Thyroid gland (tissue), 4 donors: ENCODE results near the gene L3MBTL4.

Source experiments
- POLR2A ChIP-seq, 2 donors: fragments of 450-650 bp; IDR thresholded peaks; one replicate each; pipeline ENCODE4 v1.6.1; 2017; ENCODE audit warnings: antibody characterized with exemption in 2 of 2, mild to moderate bottlenecking in 2 of 2, moderate library complexity in 1 of 2
- TF ChIP-seq, protein P1 (sequence below), 6 experiments: fragments of 200-600 bp in 3 of 6; fragments of 450-650 bp in 3 of 6; sonication (generic) in 3 of 6; IDR thresholded peaks; one replicate each; pipeline ENCODE4 v1.5.1; 2016 to 2019; ENCODE audit warnings: antibody characterized with exemption in 6 of 6, mild to moderate bottlenecking in 2 of 6, inconsistent platforms in 1 of 6, moderate library complexity in 1 of 6

DNA sequence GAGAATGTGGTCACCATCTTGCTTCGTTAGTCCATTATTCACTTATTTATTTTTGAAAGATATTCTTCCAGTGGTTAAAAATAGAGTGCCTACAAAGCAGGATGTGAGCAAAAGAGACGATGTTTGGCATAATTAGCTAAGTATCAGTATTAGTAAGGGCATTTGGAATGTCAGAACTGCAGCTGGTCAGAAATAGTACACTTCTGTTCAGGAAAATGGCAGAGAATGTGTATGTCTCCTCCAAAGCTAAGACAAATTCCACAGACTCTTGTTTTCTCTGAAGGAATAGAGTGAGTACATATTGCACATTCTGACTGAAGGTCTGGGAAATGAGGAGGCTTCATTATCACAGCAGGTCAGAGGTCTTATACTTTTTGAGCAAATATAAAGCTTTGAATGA, 209.0 kb downstream of the L3MBTL4 start:
- TF ChIP-seq, protein P1, sequence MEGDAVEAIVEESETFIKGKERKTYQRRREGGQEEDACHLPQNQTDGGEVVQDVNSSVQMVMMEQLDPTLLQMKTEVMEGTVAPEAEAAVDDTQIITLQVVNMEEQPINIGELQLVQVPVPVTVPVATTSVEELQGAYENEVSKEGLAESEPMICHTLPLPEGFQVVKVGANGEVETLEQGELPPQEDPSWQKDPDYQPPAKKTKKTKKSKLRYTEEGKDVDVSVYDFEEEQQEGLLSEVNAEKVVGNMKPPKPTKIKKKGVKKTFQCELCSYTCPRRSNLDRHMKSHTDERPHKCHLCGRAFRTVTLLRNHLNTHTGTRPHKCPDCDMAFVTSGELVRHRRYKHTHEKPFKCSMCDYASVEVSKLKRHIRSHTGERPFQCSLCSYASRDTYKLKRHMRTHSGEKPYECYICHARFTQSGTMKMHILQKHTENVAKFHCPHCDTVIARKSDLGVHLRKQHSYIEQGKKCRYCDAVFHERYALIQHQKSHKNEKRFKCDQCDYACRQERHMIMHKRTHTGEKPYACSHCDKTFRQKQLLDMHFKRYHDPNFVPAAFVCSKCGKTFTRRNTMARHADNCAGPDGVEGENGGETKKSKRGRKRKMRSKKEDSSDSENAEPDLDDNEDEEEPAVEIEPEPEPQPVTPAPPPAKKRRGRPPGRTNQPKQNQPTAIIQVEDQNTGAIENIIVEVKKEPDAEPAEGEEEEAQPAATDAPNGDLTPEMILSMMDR (IDR thresholded peaks at IDR 0.05), result no peak
- TF ChIP-seq POLR2A (IDR thresholded peaks at IDR 0.05), result no peak
